ENCODE measurements around the gene TTC28.
A peak's percentile ranks its signal among the peaks of the same experiment; 100 is the strongest.

Gene TTC28

DNA sequence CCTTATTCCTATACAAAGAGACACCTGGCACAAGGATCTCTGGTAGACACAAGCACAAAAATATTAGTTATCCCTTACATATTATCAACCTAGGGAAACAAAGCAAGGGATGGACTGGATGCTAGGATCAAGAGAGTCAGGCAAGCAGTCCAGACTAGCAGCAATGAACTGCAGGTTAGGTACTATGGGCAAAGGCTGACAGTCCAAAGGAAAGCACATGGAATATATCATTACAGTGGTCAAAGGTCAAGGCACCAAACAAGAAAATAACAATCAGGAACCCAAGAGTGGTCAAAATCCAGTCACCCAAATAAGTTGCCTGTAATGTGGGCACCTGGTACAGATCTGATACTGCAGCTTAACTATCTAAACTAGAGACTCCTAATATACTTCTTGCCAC lies 77.7 kb downstream of the TTC28 start:
- Mint-ChIP-seq H3K9me3 (no peaks in the 10 kb centered on the region), H3K4me1 (peaks cover 9% of the 10 kb centered on the region), H3K27me3 (ENCODE audit: low read depth, poor library complexity) (no peaks in the 10 kb centered on the region), H3K4me3 (no peak overlapping the region), H3K27ac (peak overlapping the region; percentile 17), H3K36me3 (ENCODE audit: low read depth) (no peaks in the 10 kb centered on the region)
- no peak for DNase-seq
- TF ChIP-seq, protein P1, sequence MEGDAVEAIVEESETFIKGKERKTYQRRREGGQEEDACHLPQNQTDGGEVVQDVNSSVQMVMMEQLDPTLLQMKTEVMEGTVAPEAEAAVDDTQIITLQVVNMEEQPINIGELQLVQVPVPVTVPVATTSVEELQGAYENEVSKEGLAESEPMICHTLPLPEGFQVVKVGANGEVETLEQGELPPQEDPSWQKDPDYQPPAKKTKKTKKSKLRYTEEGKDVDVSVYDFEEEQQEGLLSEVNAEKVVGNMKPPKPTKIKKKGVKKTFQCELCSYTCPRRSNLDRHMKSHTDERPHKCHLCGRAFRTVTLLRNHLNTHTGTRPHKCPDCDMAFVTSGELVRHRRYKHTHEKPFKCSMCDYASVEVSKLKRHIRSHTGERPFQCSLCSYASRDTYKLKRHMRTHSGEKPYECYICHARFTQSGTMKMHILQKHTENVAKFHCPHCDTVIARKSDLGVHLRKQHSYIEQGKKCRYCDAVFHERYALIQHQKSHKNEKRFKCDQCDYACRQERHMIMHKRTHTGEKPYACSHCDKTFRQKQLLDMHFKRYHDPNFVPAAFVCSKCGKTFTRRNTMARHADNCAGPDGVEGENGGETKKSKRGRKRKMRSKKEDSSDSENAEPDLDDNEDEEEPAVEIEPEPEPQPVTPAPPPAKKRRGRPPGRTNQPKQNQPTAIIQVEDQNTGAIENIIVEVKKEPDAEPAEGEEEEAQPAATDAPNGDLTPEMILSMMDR (IDR thresholded peaks at IDR 0.05): no peak

DNA sequence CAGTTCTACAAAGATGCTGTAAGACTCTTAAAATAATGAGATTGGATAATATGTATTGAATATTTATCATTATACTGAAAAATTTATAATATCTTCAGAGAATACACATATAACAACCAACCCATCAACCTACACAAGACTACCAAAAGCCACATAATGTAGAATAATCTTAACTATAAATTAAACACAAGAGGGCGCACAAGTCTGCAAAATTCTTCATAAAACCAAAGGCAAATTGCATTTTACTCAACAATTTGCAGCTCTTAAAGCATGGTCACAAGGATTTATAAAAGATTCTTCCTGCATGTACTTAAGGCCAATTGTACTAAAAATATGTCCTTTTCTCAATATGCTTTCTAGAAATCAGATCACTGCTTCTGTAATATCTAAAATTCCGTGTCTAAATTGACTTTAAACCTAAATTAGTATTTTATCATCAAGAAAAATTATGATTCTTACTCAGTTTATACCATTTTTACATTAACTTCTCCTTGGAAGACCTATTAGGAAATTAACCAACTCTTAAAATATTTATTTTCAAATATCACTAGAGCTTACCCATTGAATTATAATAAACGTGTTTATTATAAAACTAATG lies 79.0 kb downstream of the TTC28 start:
- Mint-ChIP-seq H3K27me3 (ENCODE audit: low read depth, poor library complexity) (no peaks in the 10 kb centered on the region), H3K9me3 (no peaks in the 10 kb centered on the region), H3K4me3 (no peak overlapping the region), H3K4me1 (peaks cover 8% of the 10 kb centered on the region), H3K27ac (no peak overlapping the region), H3K36me3 (ENCODE audit: low read depth) (no peaks in the 10 kb centered on the region)
- DNase-seq: no peak
- TF ChIP-seq, protein P1 (IDR thresholded peaks at IDR 0.05): peak; percentile 55

DNA sequence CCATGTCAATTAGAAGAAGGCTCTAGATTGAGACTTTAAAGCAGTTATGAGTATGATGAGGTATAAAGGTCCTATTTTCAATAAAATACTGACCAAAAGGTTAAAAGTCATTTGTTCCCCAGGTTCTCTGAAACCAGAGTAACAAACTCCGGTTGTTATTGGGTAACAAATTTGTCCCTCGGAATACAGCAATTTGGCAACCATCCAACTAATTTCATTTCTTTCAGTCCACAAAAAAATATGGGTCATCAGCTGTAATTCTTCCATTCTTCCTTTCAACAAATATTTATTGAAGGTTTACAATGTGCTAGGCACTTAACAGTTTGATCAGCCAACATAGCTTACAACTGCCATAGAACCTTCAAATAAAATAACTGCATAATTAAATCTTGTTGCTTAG lies 79.9 kb downstream of the TTC28 start:
- TF ChIP-seq, protein P1 (IDR thresholded peaks at IDR 0.05): no peak

DNA sequence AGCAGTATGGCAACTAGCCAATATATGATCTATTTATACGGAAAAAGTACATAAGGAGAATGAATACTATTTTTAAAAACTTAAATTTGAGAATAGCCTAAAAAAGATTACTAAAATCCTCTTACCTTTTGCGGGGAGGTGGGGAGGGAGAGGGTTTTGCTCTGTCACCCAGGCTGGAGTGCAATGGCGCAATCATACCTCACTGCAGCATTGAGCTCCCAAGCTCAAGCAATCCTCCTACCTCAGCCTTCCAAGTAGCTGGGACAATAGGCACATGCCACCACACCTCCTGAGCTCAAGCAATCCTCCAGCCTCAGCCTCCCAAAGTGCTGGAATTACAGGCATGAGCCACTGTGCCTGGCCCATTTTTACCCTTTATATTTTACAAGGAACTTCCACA lies 82.0 kb downstream of the TTC28 start:
- TF ChIP-seq, protein P1 (IDR thresholded peaks at IDR 0.05): no peak
- Mint-ChIP-seq H3K9me3 (no peaks in the 10 kb centered on the region), H3K27me3 (ENCODE audit: low read depth, poor library complexity) (no peaks in the 10 kb centered on the region), H3K4me3 (no peak overlapping the region), H3K27ac (no peak overlapping the region), H3K36me3 (ENCODE audit: low read depth) (peaks cover under 1% of the 10 kb centered on the region), H3K4me1 (peaks cover 27% of the 10 kb centered on the region)
- DNase-seq: no peak

More for the DNA sequence above, 79.9 kb downstream of the TTC28 start:
- Mint-ChIP-seq H3K4me1 (peaks cover 10% of the 10 kb centered on the region), H3K9me3 (no peaks in the 10 kb centered on the region), H3K4me3 (no peak overlapping the region), H3K36me3 (ENCODE audit: low read depth) (no peaks in the 10 kb centered on the region), H3K27me3 (ENCODE audit: low read depth, poor library complexity) (no peaks in the 10 kb centered on the region), H3K27ac (no peak overlapping the region)
- no peak for DNase-seq

DNA sequence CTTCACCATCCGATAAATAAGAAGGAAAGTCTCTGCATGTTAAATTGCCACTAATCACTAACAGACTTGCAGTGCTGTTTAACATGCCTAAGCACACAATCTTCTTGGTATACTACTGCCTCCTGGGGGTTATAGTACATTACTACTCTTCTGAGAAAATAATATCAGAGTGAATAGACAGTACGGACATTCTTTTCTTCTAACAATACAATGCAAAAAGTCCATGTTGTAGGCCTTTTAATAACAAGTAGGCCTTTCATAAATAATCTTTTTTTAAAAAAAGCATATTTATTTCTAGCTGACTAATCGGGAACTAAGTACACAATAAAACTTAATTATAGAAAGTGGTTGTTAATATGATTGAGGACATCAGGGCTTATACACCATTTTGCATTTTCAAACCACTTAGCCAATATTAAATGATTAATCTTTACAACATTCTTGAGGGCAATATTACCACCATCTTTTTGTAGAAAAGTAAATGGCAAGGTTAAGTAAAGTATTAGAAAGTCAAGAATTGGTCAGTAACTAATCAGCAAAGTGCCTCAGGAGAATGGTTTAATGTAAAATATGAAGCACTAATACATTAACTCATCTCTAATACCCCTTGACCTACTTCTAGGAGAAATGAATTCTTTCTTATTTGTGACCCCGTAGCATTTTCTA lies 84.7 kb downstream of the TTC28 start:
- Mint-ChIP-seq H3K27me3 (ENCODE audit: low read depth, poor library complexity) (no peaks in the 10 kb centered on the region), H3K4me1 (peaks cover 19% of the 10 kb centered on the region), H3K9me3 (no peaks in the 10 kb centered on the region), H3K4me3 (no peak overlapping the region), H3K36me3 (ENCODE audit: low read depth) (peaks cover 4% of the 10 kb centered on the region), H3K27ac (no peak overlapping the region)
- TF ChIP-seq, protein P1 (IDR thresholded peaks at IDR 0.05): peak; percentile 84
- DNase-seq: no peak
